ENCODE measurements around the gene GABRB1.

GABRB1 gene

DNA sequence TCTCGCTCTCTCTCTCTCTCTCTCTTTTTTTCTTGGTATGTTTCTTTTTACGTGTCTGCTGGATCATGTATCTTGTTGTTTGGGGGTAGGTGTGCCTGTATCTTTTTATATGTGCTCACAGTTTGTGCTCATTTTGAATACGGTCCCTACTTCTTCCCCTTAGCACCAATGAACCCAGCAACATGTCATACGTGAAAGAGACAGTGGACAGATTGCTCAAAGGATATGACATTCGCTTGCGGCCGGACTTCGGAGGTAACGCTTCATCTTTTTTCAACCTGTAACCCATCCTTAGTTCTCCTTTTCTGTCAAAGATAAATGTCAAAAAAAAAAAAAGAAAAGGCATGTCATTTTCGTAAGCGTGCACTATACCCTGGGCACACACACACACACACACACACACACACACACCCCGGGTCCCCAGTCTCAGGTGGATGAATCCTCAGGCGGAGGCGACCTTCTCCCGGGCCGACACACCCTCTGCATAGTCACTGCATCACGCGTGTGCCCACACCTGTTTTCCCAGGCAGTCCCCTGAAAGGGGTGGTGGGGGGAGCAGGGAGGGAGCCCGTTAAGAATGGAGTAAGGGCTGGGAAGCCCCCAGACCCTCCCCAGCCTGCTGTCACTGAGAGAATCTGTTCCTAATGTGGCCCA is 511 bp downstream of the GABRB1 start:
- TF ChIP-seq, protein P1, sequence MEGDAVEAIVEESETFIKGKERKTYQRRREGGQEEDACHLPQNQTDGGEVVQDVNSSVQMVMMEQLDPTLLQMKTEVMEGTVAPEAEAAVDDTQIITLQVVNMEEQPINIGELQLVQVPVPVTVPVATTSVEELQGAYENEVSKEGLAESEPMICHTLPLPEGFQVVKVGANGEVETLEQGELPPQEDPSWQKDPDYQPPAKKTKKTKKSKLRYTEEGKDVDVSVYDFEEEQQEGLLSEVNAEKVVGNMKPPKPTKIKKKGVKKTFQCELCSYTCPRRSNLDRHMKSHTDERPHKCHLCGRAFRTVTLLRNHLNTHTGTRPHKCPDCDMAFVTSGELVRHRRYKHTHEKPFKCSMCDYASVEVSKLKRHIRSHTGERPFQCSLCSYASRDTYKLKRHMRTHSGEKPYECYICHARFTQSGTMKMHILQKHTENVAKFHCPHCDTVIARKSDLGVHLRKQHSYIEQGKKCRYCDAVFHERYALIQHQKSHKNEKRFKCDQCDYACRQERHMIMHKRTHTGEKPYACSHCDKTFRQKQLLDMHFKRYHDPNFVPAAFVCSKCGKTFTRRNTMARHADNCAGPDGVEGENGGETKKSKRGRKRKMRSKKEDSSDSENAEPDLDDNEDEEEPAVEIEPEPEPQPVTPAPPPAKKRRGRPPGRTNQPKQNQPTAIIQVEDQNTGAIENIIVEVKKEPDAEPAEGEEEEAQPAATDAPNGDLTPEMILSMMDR (IDR thresholded peaks at IDR 0.05): no peak

DNA sequence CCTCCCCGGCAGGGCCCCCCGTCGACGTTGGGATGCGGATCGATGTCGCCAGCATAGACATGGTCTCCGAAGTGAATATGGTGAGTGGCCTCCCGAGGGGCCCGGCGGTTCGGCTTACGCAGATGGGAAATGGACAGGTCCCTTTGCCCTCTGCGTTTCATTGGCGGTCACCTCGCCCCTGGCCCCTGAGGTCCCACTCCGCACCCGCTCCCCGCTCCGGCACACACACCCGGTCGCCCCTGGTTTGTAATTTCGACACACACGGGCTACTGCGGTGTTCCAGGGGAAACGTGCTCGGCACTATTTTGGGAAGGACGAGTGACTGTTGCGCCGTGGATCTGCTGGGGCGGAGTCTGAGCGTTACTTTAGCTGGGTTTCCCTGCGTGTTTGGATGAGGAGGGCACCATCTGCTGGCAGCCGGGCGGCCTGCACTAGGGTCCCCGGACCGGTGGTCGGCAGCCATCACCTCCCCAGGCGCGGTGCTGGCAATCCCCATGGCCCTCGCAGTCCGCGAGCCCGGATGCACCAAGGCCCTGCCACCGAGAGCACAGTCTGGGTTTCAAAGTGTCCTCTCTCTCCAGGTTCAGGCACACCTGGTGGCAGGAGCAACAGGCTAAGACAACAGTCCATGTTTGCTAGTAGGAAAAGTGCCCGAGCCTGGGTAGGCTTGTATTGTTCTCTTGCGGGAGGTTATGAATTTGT is 1.2 kb downstream of the GABRB1 start:
- TF ChIP-seq, protein P1 (IDR thresholded peaks at IDR 0.05): peak; percentile 63

DNA sequence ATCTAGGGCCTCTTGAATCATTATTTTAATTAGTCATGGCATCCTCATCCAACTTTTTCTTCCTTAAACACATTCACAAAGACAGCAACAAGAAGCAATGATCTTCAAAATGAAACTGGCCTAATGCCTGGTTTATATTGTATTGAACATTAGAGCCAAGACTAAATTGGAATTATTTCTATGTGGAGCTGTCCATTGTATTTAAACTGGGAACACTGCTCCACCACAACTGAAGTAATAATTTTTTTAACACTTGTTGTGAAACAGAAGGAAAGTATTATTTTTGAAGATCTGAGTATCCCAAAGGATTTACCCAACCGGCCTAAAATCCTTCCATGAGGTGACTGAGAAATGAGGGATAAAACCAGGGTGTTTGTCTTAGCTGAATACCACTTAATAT is 6.9 kb downstream of the GABRB1 start:
- TF ChIP-seq, protein P1 (IDR thresholded peaks at IDR 0.05): no peak

DNA sequence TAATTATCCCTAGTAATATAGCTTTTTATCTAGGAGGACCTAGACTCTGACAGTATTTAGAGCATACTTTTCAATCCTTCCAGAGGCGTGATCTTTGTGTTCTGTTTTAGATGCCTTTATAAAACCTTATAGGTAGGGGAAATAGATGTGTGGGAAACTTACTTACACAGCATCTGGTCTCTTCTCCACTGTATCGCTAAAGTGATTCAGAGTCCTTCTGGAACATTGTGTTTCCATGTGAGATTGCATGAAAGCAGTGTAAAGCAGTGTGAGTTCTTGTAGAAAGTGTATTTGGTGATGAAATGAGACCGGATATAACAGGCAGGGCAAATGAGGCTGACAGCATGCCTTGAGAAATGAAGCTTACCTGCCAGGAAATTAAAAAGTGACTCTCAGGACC is 9.5 kb downstream of the GABRB1 start:
- TF ChIP-seq, protein P1 (IDR thresholded peaks at IDR 0.05): no peak

DNA sequence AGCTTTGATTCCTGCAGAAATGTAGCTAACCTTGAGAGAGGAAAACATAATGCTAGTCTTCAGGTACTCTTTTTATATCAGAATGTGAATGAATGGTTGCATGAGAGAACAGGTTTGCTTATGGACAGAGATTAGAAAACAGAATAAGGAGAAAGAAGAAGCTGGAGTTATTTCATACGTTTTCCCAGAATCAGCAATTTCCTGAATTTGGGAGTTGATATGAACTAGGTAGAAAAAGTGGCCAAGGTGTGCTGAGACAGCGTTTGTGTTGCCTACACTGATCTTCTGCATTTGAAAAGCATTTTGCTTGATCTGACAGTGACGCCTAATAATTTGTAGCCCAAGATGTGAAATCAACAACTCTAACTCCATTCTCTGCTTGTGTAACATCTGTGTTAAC is 12.5 kb downstream of the GABRB1 start:
- TF ChIP-seq, protein P1 (IDR thresholded peaks at IDR 0.05): no peak

DNA sequence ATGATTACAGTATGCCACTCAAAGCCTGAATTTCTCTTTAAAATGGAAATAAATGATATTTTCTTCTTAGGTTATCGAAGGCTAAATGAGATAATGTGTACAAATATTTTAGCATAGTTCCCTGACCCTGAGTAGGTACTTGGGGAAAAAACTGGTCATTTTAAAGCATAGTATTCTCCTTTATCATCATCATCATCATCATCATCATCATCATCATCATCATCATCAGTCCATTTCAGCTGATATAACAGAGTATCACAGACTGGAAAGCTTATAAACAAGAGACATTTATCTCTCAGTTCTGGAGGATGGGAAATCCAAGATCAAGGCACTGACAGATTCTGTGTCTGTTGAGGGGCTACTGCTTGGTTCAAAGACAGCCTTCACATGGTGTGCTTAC is 13.9 kb downstream of the GABRB1 start:
- TF ChIP-seq, protein P1 (IDR thresholded peaks at IDR 0.05): no peak

DNA sequence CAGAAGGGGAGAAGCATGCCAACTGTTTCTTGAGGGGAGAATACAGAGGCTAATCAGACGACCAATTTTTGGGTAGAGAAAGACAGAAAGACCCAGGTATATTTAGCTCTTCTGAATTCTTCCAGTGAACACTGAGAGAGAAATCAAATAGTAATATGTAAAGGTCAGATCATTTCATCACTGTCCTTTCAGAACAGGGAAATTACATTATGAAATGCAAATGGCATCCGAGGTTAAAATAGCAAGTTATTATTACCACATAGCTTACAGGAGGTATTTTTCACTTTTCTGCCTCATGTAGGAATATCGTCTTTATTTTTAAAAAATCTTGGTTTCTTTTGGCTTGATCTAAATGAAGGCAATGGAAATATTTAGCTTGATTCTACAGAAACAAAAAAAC is 18.0 kb downstream of the GABRB1 start:
- TF ChIP-seq, protein P1 (IDR thresholded peaks at IDR 0.05): no peak

Measured in LNCAP (cell line).